Muscle layer of colon (tissue), 2 donors: ENCODE results near the gene TSPAN9.

Experiments
- H3K27ac ChIP-seq: one replicate; pipeline ENCODE4 v1.7.0; 2013; ENCODE audit warnings: low read depth, mild to moderate bottlenecking, low read length, moderate library complexity
- H3K27me3 ChIP-seq, 2 donors: one replicate each; pipeline ENCODE4 v1.7.0; 2013; ENCODE audit warnings: low read length in 2 of 2, mild to moderate bottlenecking in 2 of 2; ENCODE audit not compliant: insufficient read depth in 2 of 2, control insufficient read depth in 1 of 2
- H3K36me3 ChIP-seq: one replicate; pipeline ENCODE4 v1.7.0; 2013; ENCODE audit warnings: mild to moderate bottlenecking, low read length; ENCODE audit not compliant: insufficient read depth
- H3K4me1 ChIP-seq: one replicate; pipeline ENCODE4 v1.7.0; 2013; ENCODE audit warnings: mild to moderate bottlenecking, low read length; ENCODE audit not compliant: insufficient read depth
- H3K4me3 ChIP-seq, 2 donors: one replicate each; pipeline ENCODE4 v1.7.0; 2013; ENCODE audit warnings: low read length in 2 of 2, low read depth in 1 of 2, mild to moderate bottlenecking in 1 of 2, moderate library complexity in 1 of 2
- H3K9ac ChIP-seq: one replicate; pipeline ENCODE4 v1.7.0; 2013; ENCODE audit warnings: low read length
- H3K9me3 ChIP-seq: one replicate; pipeline ENCODE4 v1.7.0; 2013; ENCODE audit warnings: mild to moderate bottlenecking, low read length
- donor health status: abdominal sarcoma.
- donor health status: Adenocarcinoma of cecum.

Gene TSPAN9

GRCh38 chr12:3214526-3215365 is 137.6 kb downstream of the TSPAN9 start:
- no peak overlapping the region for H3K4me3 ChIP-seq
- peaks cover 16% of the 10 kb centered on the region for H3K4me1 ChIP-seq
- H3K27ac ChIP-seq: no peak overlapping the region
- no peak overlapping the region for H3K9ac ChIP-seq
- no peaks in the 10 kb centered on the region for H3K36me3 ChIP-seq
- H3K9me3 ChIP-seq: no peaks in the 10 kb centered on the region
- H3K27me3 ChIP-seq: no peaks in the 10 kb centered on the region

- Histone ChIP-seq H3K9me3 (no peaks in the 10 kb centered on the region), H3K9ac (no peak overlapping the region), H3K27me3 (no peaks in the 10 kb centered on the region), H3K36me3 (no peaks in the 10 kb centered on the region), H3K4me1 (peaks cover 16% of the 10 kb centered on the region), H3K4me3 (no peak overlapping the region), H3K27ac (no peak overlapping the region)
Measured at GRCh38 chr12:3215410-3215975, 138.3 kb downstream of the TSPAN9 start.

DNA sequence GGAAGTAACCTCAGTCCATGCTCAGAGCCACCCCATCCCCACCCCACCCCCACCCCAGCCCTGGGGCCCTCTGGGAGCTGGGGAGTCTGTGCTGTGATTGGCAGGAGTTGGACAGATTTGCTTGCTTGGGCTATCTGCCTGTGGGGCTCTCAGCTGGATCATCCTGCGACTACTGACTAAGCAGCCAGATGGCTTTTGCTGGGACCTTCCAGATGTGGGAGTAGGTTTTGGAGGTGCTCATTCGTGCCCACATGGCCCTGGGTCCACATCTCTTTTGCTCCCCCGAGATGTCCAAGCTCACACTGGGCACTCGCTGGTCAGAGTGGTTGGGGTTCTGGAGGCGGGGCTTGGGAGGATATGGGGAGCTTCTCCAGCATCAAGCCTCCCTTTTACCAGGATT is 138.9 kb downstream of the TSPAN9 start:
- Histone ChIP-seq H3K4me3 (no peak overlapping the region), H3K36me3 (no peaks in the 10 kb centered on the region), H3K4me1 (peaks cover 16% of the 10 kb centered on the region), H3K9me3 (no peaks in the 10 kb centered on the region), H3K9ac (no peak overlapping the region), H3K27me3 (no peaks in the 10 kb centered on the region), H3K27ac (no peak overlapping the region)

DNA sequence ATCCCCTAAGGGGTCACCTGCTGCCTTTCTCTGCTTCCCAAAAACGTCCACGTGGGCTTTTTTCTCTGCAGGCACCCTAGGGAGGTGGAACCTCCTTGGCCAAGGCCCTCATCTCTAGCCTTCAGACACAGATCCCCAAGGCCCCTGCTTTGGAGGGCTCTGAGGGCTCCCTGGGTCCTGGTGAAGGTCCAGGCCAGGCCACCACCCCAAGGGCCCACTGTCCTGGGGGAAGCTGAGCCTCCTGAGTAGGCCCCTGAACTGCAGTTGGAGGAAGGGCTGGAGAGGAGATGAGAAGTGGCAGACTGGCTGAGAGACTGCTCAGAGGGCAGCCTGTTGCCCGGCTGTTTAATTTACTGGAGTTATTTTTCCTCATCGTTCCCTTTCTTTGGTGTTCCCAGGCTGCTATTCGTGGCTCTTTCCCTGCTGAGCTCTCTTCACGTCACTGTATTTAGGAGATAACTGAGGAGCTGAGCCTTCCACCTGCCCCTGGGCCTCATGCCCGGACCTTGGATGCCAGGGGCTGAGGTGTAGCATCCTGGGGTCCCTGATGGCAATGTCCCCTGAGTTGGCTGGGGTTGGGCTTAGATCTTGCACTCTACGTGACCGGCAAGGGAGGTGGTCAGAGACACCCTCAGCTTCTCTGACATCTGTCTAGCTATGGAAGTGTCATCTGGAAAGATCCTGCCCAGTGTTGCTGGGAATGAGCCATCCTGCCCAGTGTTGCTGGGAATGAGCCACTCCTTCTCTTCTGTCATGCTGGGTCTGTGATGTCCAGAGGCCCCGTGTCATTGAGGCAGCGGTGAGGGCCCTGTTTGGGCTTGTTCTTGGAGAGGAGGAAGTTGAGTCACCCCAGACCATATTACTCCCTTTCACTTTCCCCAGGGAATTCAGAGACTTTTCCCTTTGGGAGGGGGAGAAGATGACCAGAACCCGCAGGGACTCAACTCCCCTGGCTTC is 139.8 kb downstream of the TSPAN9 start:
- Histone ChIP-seq H3K4me3 (no peak overlapping the region), H3K9me3 (no peaks in the 10 kb centered on the region), H3K27me3 (no peaks in the 10 kb centered on the region), H3K9ac (no peak overlapping the region), H3K4me1 (peaks cover 16% of the 10 kb centered on the region), H3K36me3 (no peaks in the 10 kb centered on the region), H3K27ac (no peak overlapping the region)

GRCh38 chr12:3217683-3218079 is 140.5 kb downstream of the TSPAN9 start:
- H3K4me3 ChIP-seq: no peak overlapping the region
- H3K4me1 ChIP-seq: peaks cover 16% of the 10 kb centered on the region
- H3K27ac ChIP-seq: no peak overlapping the region
- H3K9ac ChIP-seq: no peak overlapping the region
- no peaks in the 10 kb centered on the region for H3K27me3 ChIP-seq
- no peaks in the 10 kb centered on the region for H3K9me3 ChIP-seq
- H3K36me3 ChIP-seq: peaks cover 4% of the 10 kb centered on the region

GRCh38 chr12:3218228-3219171 is 141.3 kb downstream of the TSPAN9 start:
- Histone ChIP-seq H3K27ac (no peak overlapping the region), H3K27me3 (no peaks in the 10 kb centered on the region), H3K4me1 (peaks cover 16% of the 10 kb centered on the region), H3K36me3 (peaks cover 6% of the 10 kb centered on the region), H3K9ac (no peak overlapping the region), H3K9me3 (no peaks in the 10 kb centered on the region), H3K4me3 (no peak overlapping the region)

DNA sequence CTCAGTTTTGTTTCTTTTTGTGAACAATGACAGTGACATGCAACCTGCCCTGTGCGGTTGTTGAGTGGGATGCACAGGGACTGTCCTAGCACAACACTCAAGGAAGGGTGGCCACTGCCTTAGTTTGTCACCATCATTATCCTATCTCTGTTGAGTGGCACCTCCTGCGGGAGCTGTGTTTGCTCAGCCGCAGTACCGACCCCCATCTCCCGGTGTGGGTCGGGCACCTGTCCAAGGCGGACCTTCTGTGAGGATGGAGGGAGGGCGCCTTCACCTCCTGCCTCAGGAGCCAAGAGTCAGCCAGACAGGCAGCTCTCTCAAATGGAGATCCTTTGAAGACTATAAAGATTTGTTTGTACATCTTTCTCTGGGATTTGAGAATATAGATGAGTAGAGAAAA is 142.1 kb downstream of the TSPAN9 start:
- Histone ChIP-seq H3K27ac (no peak overlapping the region), H3K27me3 (no peaks in the 10 kb centered on the region), H3K9ac (no peak overlapping the region), H3K4me1 (peaks cover 16% of the 10 kb centered on the region), H3K4me3 (no peak overlapping the region), H3K9me3 (no peaks in the 10 kb centered on the region), H3K36me3 (peaks cover 6% of the 10 kb centered on the region)

- Histone ChIP-seq H3K4me3 (no peak overlapping the region), H3K9ac (no peak overlapping the region), H3K27ac (no peak overlapping the region), H3K27me3 (no peaks in the 10 kb centered on the region), H3K4me1 (peaks cover 16% of the 10 kb centered on the region), H3K9me3 (no peaks in the 10 kb centered on the region), H3K36me3 (peaks cover 6% of the 10 kb centered on the region)
Measured at GRCh38 chr12:3220382-3221321, 143.5 kb downstream of the TSPAN9 start.

GRCh38 chr12:3222306-3222705 is 145.1 kb downstream of the TSPAN9 start:
- no peaks in the 10 kb centered on the region for H3K27me3 ChIP-seq
- H3K4me1 ChIP-seq: peaks cover 16% of the 10 kb centered on the region
- H3K36me3 ChIP-seq: peaks cover 6% of the 10 kb centered on the region
- no peak overlapping the region for H3K27ac ChIP-seq
- H3K9ac ChIP-seq: no peak overlapping the region
- H3K4me3 ChIP-seq: no peak overlapping the region
- H3K9me3 ChIP-seq: no peaks in the 10 kb centered on the region

- no peak overlapping the region for H3K9ac ChIP-seq
- H3K27me3 ChIP-seq: no peaks in the 10 kb centered on the region
- H3K27ac ChIP-seq: no peak overlapping the region
- no peaks in the 10 kb centered on the region for H3K9me3 ChIP-seq
- H3K4me3 ChIP-seq: no peak overlapping the region
- peaks cover 6% of the 10 kb centered on the region for H3K36me3 ChIP-seq
- peaks cover 14% of the 10 kb centered on the region for H3K4me1 ChIP-seq
Measured at GRCh38 chr12:3222979-3223378, 145.8 kb downstream of the TSPAN9 start.
